ENCODE results near the gene ENGASE.

ENGASE gene

GRCh38 chr17:79045842-79046196 lies 28.8 kb upstream of the ENGASE start:
- Mint-ChIP-seq H3K9me3 (peaks cover 0 to 5% of the 10 kb centered on the region in 2 donors), H3K4me3 (no peak overlapping the region), H3K27ac (no peak overlapping the region), H3K27me3 (peaks cover 19% of the 10 kb centered on the region), H3K4me1 (peaks cover 7% of the 10 kb centered on the region)
- DNase-seq (peak; percentile 65 to 69), ATAC-seq (peak; percentile 76)

DNA sequence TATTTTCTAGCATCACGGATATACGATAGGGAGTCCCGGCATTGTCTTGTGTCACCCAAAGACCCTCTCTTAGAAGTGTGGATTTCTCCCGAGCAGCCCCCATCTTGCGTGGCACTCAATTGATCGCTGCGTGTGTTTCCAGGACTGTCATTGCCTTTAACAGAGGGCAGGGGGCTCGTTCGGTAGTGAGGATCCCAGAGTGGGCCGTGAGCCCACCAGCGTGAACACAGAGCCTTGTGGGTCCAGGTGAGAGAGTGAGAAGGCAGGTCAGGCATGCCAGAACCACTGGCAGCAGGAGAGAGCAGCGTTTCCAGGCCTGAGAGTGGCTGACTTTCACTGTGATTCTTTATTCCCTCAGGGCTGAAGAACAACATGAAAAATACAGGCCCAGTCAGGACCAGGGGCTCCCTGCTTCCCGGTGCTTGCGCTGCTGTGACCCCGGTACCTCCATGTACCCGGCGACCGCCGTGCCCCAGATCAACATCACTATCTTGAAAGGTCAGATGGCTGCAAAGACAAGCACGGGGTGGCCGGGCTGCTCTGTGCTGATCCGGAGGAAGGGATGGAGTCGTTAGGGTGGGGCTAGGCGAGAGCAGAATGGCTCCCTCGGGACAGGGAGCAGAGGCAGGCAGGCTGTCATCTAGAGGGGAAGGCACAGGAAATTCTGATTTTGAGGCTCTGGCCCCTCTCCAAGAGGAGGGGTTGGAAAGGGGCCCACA lies 28.3 kb upstream of the ENGASE start:
- no peak overlapping the region for H3K4me3 Mint-ChIP-seq
- no peak for DNase-seq
- H3K4me1 Mint-ChIP-seq = peaks cover 7% of the 10 kb centered on the region
- peaks cover 0 to 5% of the 10 kb centered on the region in 2 donors for H3K9me3 Mint-ChIP-seq
- H3K27ac Mint-ChIP-seq = no peak overlapping the region
- peaks cover 19% of the 10 kb centered on the region for H3K27me3 Mint-ChIP-seq
- no peak for ATAC-seq

DNA sequence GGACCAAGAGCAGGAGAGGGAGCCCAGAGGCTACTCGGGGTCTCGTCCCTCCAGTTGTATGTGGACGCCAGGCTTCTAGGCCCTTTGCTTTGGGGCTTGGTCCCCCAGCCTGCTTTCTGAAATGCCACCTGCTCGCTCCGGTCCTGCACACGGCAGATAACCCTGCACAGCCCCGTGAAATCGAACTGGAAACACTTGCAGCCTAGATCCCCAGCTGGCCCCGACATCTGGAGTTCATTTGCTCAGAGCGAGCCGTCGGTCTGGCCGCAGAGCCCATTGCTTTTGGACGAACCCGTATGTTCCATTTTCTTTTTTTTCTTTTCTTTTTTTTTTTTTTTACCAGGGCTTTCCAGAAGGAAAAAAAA lies 27.7 kb upstream of the ENGASE start:
- H3K27ac Mint-ChIP-seq = no peak overlapping the region
- ATAC-seq = no peak
- H3K4me3 Mint-ChIP-seq = no peak overlapping the region
- H3K27me3 Mint-ChIP-seq = peaks cover 19% of the 10 kb centered on the region
- DNase-seq = no peak
- H3K4me1 Mint-ChIP-seq = peaks cover 7% of the 10 kb centered on the region
- H3K9me3 Mint-ChIP-seq = peaks cover 0 to 5% of the 10 kb centered on the region in 2 donors

GRCh38 chr17:79047291-79047920 lies 27.2 kb upstream of the ENGASE start:
- Mint-ChIP-seq H3K27ac (no peak overlapping the region), H3K9me3 (peaks cover 0 to 5% of the 10 kb centered on the region in 2 donors), H3K4me1 (peaks cover 7% of the 10 kb centered on the region), H3K27me3 (peaks cover 19% of the 10 kb centered on the region), H3K4me3 (no peak overlapping the region)
- ATAC-seq (no peak), DNase-seq (no peak)

GRCh38 chr17:79047923-79048825 lies 26.4 kb upstream of the ENGASE start:
- H3K27ac Mint-ChIP-seq = no peak overlapping the region
- peaks cover 19% of the 10 kb centered on the region for H3K27me3 Mint-ChIP-seq
- ATAC-seq (no peak), DNase-seq (no peak)
- H3K9me3 Mint-ChIP-seq = peaks cover 1 to 4% of the 10 kb centered on the region in 2 donors
- no peak overlapping the region for H3K4me3 Mint-ChIP-seq
- H3K4me1 Mint-ChIP-seq = peaks cover 7% of the 10 kb centered on the region

- peaks cover 10 to 12% of the 10 kb centered on the region in 2 donors for H3K9me3 Mint-ChIP-seq
- H3K27ac Mint-ChIP-seq = peak overlapping the region in 1 of 2 donors; percentile 82
- H3K27me3 Mint-ChIP-seq = peaks cover 19% of the 10 kb centered on the region
- DNase-seq (no peak), ATAC-seq (no peak)
- H3K4me3 Mint-ChIP-seq = no peak overlapping the region
- H3K4me1 Mint-ChIP-seq = peaks cover 7% of the 10 kb centered on the region
Observed at GRCh38 chr17:79048826-79049755, 25.5 kb upstream of the ENGASE start.

DNA sequence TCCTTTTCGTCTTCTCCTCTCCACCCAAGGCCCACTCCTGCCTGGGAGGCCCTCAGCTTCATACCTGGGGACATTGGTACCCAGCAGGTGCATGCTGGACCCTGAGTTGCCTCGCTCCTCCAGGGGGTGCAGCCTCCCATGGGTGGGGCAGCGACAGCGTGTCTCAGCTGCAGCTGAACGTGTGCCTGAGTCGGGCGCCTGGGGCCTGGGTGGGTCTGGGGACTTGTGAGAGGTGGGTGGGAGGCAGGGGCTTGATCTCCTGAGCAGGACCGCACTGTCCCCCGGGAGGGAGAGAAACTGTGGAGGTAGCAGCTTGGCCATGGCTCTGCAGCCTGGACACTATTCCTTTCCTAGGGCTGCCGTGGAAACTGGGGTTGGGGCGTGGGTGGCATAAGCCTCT lies 24.8 kb upstream of the ENGASE start:
- H3K27ac Mint-ChIP-seq = peak overlapping the region in 1 of 2 donors; percentile 82
- peaks cover 14% of the 10 kb centered on the region for H3K27me3 Mint-ChIP-seq
- H3K4me3 Mint-ChIP-seq = no peak overlapping the region
- ATAC-seq (no peak), DNase-seq (no peak)
- H3K9me3 Mint-ChIP-seq = peaks cover 14 to 17% of the 10 kb centered on the region in 2 donors
- H3K4me1 Mint-ChIP-seq = peaks cover 7% of the 10 kb centered on the region

DNA sequence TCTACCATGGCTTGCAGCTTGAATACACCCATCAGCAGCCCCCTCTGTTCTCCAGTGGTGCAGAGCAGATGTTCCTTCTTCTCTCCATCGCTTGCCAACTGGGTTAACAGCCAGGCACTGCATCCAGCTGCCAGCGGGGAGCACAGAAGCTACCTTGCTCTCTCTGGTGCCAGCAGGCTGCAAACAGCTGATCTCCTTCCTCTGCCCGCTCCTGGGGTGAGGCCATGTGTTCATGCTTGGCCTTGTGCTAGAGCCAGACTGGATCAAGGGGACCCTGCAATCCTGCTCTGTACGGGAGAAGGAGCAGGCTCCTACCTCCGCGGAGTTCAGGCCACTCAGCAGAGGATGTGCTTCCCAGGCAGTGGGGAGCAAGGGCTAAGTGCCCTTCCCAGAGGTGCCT lies 24.1 kb upstream of the ENGASE start:
- no peak overlapping the region for H3K27ac Mint-ChIP-seq
- peaks cover 7% of the 10 kb centered on the region for H3K27me3 Mint-ChIP-seq
- peaks cover 4% of the 10 kb centered on the region for H3K4me1 Mint-ChIP-seq
- H3K9me3 Mint-ChIP-seq = peaks cover 14 to 17% of the 10 kb centered on the region in 2 donors
- no peak for DNase-seq
- no peak overlapping the region for H3K4me3 Mint-ChIP-seq
- ATAC-seq = no peak

DNA sequence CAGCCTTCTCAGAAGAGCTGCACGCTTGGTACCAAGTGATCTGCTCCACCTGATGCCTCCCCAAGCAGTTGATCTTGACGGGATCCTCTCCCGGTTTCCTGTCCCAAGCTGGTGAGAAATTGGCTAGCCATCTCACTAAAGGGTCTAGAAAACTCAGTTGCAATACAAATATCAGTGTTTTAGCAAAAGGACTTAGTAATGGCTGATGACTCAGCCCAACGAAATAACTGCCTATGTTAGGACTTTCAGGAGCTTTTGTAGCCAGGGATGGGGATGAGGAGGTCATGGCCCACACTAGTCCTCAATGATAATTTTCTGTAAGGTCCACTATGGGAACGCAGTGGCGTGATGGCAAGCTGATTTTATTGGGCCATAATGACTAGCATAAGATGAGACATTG lies 23.3 kb upstream of the ENGASE start:
- no peak overlapping the region for H3K4me3 Mint-ChIP-seq
- no peaks in the 10 kb centered on the region for H3K27me3 Mint-ChIP-seq
- peak overlapping the region in 1 of 2 donors; percentile 86 for H3K27ac Mint-ChIP-seq
- ATAC-seq (no peak), DNase-seq (no peak)
- H3K4me1 Mint-ChIP-seq = no peaks in the 10 kb centered on the region
- peaks cover 14 to 17% of the 10 kb centered on the region in 2 donors for H3K9me3 Mint-ChIP-seq

GRCh38 chr17:79052131-79052530 lies 22.5 kb upstream of the ENGASE start:
- ATAC-seq (no peak), DNase-seq (no peak)
- peaks cover 14 to 17% of the 10 kb centered on the region in 2 donors for H3K9me3 Mint-ChIP-seq
- H3K27ac Mint-ChIP-seq = no peak overlapping the region
- no peak overlapping the region for H3K4me3 Mint-ChIP-seq
- no peaks in the 10 kb centered on the region for H3K27me3 Mint-ChIP-seq
- H3K4me1 Mint-ChIP-seq = no peaks in the 10 kb centered on the region

DNA sequence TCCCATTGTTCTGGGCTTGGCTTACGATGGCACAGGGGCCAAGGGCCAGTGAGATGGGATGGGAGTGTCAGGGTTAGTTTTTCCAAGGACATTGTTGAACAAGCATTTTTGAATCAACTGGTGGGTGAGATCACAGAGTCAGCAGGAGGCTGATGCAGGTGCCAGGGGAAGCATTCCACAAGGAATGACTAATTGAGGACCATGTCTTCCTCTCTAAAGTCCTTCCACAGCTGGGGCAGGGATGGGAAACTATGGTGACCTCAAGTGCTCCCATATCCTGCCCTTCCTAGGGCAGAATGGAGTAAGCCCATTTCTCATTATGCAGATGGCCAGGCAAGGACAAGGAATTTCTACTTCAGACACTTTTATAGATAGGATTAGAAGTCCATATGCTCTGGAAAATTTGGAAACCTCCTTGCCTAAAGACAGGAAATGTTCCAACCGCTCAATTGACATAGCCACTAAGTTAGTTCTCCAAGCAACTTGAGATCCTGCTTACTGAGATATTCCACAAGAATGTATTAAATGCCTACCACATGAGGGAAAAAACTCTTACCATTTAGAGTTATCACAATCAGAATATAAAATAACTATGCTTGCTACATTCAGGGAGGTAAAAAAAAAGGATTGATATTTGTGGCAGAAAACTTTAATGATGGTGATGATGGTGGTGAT lies 21.2 kb upstream of the ENGASE start:
- Mint-ChIP-seq H3K27me3 (no peaks in the 10 kb centered on the region), H3K4me1 (peaks cover under 1% of the 10 kb centered on the region), H3K27ac (no peak overlapping the region), H3K9me3 (peaks cover 14 to 17% of the 10 kb centered on the region in 2 donors), H3K4me3 (no peak overlapping the region)
- no peak for ATAC-seq
- no peak for DNase-seq

DNA sequence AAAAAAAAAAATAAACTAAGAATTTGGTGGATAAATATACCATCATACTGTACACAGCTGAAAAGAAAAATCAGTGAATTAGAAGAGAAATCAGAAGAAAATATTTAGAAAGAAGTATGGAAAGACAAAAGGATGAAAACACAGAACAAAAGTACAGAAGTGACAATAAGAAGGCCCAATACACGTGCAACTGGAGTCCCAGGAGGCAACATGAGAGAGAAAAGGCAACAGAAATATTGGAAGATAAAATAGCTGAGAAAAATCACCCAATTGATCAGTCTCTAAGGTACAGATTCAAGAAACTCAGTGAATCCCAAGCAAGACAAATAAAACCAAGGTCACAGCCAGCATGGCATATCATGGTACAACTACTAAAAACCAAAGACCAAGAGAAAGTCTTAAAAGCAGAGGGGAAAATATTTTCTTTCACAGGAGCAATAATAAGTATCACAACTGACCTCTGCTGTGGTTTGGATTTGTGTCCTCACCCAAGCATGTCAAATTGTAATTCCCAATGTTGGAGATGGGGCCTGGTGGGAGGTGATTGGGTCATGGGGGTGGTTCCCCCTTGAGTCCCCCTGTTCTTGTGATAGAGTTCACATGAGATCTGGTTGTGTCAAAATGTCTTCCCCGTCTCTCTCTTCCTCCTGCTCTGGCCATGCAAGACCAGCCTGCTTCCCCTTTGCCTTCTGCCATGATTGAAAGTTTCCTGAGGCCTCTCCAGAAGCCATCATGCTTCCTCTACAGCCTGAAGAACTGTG lies 20.2 kb upstream of the ENGASE start:
- H3K9me3 Mint-ChIP-seq = peaks cover 14 to 17% of the 10 kb centered on the region in 2 donors
- no peak overlapping the region for H3K27ac Mint-ChIP-seq
- no peaks in the 10 kb centered on the region for H3K27me3 Mint-ChIP-seq
- H3K4me3 Mint-ChIP-seq = no peak overlapping the region
- no peak for DNase-seq
- H3K4me1 Mint-ChIP-seq = peaks cover 6% of the 10 kb centered on the region
- ATAC-seq = no peak

DNA sequence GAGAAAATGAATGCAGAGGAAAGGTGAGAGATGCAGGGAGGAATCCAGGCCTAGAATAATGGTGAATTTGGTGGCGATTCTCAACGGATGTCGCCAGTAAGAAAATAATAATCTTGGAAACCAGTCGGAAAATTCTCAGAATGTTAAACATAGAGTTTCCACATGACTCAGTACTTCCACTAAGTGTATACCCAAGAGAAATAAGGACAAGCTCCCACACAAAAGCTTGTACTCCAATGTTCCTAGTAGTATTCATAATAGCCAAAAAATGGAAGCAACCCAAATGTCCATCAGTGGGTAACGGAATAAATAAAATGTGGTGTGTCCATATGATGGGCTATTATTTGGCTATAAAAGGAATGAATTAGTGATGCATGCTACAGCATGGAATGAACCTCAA lies 19.4 kb upstream of the ENGASE start:
- peaks cover 14 to 17% of the 10 kb centered on the region in 2 donors for H3K9me3 Mint-ChIP-seq
- H3K27me3 Mint-ChIP-seq = no peaks in the 10 kb centered on the region
- H3K4me3 Mint-ChIP-seq = no peak overlapping the region
- ATAC-seq (no peak), DNase-seq (no peak)
- H3K4me1 Mint-ChIP-seq = peaks cover 6% of the 10 kb centered on the region
- no peak overlapping the region for H3K27ac Mint-ChIP-seq

Measured in stimulated activated naive CD8-positive, alpha-beta T cell treated with anti-CD3 and anti-CD28 coated beads, Interleukin-15, amount 100 ng/mL, for 72 hours (primary cell).